ENCODE measurements around the gene GFM1. TPM values are rescaled to one million over a fixed set of nuclear protein-coding genes. Genes with fewer than 3 reads are reported as not detected.
"Not testable (repeated sequence)": the region's sequence is repeated elsewhere in the genome, so short reads cannot be mapped to it uniquely, and the experiment has no call there.

Gene GFM1
- total RNA-seq, 4 donors from 2014 or later, result 52.6 to 84.4 (median 76.2) TPM

DNA sequence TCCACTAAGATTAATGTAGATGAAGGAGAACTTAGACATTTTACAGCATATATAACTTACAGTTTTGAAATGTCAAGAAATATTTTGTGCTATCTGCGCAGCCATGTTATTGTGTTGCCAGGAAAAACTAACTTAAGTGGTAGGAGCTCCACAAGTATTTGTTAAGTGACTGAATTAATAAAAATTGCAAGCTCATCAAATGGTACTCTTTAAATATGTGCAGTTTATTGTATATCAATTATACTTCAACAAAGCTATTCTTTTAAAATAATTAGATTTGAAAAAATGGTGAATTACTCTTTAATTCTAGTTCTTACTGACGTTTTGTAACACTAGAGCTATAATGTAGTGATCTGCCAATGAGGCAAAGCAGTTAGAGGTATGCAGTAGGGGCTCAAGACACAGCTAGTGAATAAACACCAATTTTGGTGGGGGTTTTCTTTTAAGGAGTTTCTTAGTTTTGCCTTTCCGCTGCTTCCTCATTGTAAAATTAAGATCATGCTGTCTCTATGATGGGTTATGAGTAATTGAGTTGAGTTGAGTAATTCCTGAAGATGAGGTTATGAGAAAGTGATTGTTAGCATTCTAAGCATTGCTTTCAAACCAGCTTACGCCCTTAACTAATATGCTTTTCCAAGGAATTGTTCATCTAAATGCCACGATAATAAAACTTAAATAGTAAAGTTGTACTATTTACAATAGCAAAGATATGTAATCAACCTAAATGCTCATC is 39.1 kb downstream of the GFM1 start:
- Histone ChIP-seq H3K27me3 (no peaks in the 10 kb centered on the region), H3K27ac (no peak overlapping the region), H3K4me1 (no peaks in the 10 kb centered on the region), H3K9me3 (no peaks in the 10 kb centered on the region), H3K36me3 (peaks cover 0 to 45% of the 10 kb centered on the region in 2 donors), H3K4me3 (no peak overlapping the region)
- TF ChIP-seq CTCF (IDR thresholded peaks at IDR 0.05 in 4 of 5, conservative IDR thresholded peaks at IDR 0.05 in 1 of 5) (no peak), POLR2A (IDR thresholded peaks at IDR 0.05) (no peak)
- intact Hi-C loops (cut with DNase I; ENCODE audit: low total_unique reads) (no loop called here), in situ Hi-C loops (cut with MboI; ENCODE audit: low sequenced_read_pairs in 4 of 4) (no loop called here)
- no peak for ATAC-seq
- no peak for DNase-seq

DNA sequence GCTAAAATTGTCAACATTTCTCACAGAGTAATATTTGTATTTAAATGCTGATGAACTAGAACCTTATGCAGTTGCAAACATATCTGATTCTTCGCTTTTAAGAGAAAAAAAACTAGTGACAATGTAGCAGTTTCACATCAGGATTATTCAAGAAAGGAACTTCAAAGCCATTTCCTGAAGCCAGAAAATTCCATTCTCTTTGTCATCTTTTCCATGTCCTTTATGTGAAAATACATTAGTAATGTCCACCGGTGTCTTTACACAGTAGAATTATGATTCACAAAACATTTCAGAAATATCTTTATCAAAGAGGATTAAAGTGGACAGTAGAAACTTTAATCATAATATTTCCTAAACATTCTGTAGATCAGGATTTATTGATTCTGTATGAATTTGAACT is 40.8 kb downstream of the GFM1 start:
- intact Hi-C loops (cut with DNase I; ENCODE audit: low total_unique reads) (no loop called here), in situ Hi-C loops (cut with MboI; ENCODE audit: low sequenced_read_pairs in 4 of 4) (no loop called here)
- Histone ChIP-seq H3K27ac (no peak overlapping the region), H3K36me3 (peaks cover 0 to 42% of the 10 kb centered on the region in 2 donors), H3K27me3 (no peaks in the 10 kb centered on the region), H3K9me3 (no peaks in the 10 kb centered on the region), H3K4me1 (no peaks in the 10 kb centered on the region), H3K4me3 (no peak overlapping the region)
- DNase-seq, result no peak
- no peak for TF ChIP-seq POLR2A (IDR thresholded peaks at IDR 0.05)
- TF ChIP-seq CTCF (IDR thresholded peaks at IDR 0.05 in 4 of 5, conservative IDR thresholded peaks at IDR 0.05 in 1 of 5), result no peak
- no peak for ATAC-seq

GRCh38 chr3:158693866-158694456 is 49.6 kb downstream of the GFM1 start:
- H3K4me1 ChIP-seq; DNase-seq; ATAC-seq; H3K4me3 ChIP-seq; intact Hi-C loops (cut with DNase I; ENCODE audit: low total_unique reads); in situ Hi-C loops (cut with MboI; ENCODE audit: low sequenced_read_pairs in 4 of 4); H3K27me3 ChIP-seq; H3K9me3 ChIP-seq; H3K27ac ChIP-seq: not testable (repeated sequence)
- peaks cover 0 to 24% of the 10 kb centered on the region in 2 donors for H3K36me3 ChIP-seq

GRCh38 chr3:158696618-158697017 is 52.3 kb downstream of the GFM1 start:
- H3K9me3 ChIP-seq, result no peaks in the 10 kb centered on the region
- in situ Hi-C loops (cut with MboI; ENCODE audit: low sequenced_read_pairs in 4 of 4), result no loop called here

More at GRCh38 chr3:158696618-158697017, 52.3 kb downstream of the GFM1 start:
- Histone ChIP-seq H3K4me1 (no peaks in the 10 kb centered on the region), H3K4me3 (no peak overlapping the region), H3K27me3 (no peaks in the 10 kb centered on the region), H3K27ac (no peak overlapping the region), H3K36me3 (peaks cover 0 to 9% of the 10 kb centered on the region in 2 donors)
- no peak for TF ChIP-seq POLR2A (IDR thresholded peaks at IDR 0.05)
- no peak for TF ChIP-seq CTCF (IDR thresholded peaks at IDR 0.05 in 4 of 5, conservative IDR thresholded peaks at IDR 0.05 in 1 of 5)
- ATAC-seq, result no peak
- intact Hi-C loops (cut with DNase I; ENCODE audit: low total_unique reads), result no loop called here
- no peak for DNase-seq

Data from gastrocnemius medialis (tissue), 4 donors.